ENCODE results near the gene PIK3R1.

PIK3R1 gene

DNA sequence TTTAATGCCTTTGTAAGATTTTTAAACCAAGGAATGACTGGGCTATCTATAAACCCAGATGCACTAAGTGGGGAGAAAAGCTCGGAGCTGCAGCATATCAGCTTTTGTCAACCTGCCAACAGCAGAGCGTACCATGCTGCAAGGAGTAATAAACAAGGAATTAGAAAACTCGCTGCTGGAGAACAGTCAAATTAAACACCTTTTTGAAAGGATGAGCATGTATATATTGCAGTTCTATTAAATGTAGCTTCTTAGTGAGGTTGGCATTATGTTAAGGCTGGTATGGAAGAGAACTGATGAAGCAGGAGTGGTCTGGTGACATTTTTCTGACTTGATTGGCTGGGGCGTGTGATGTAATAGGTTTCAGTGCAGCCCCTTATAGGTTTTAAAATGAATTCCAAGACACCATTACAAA, 74.7 kb downstream of the PIK3R1 start:
- H3K9me3 Mint-ChIP-seq: no peaks in the 10 kb centered on the region
- H3K27me3 Mint-ChIP-seq: no peaks in the 10 kb centered on the region
- H3K36me3 Mint-ChIP-seq (ENCODE audit: low read depth): peaks cover 47% of the 10 kb centered on the region
- peaks cover 70% of the 10 kb centered on the region for H3K4me1 Mint-ChIP-seq (ENCODE audit: low read depth)
- H3K27ac Mint-ChIP-seq: no peak overlapping the region
- no peak overlapping the region for H3K4me3 Mint-ChIP-seq

DNA sequence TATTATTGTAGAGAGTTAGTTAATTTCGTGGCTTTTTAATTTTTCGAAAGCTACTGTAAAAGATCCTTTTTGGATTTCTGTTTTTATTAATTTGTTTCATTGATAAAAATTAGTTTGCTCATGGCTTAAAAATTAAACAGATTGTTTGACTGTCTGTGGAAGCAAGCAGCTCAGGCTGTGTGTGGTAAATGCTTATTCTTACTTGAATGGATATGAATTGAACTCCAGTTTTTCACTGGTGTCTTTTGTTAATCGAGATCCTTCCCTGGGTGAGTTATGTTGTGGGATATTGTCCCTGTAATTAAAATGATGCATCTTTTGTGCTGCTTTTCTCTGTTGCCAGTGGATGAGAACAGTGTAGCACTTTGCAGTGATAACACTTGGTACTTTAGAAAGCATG, 75.3 kb downstream of the PIK3R1 start:
- no peak overlapping the region for H3K27ac Mint-ChIP-seq
- H3K9me3 Mint-ChIP-seq: no peaks in the 10 kb centered on the region
- H3K27me3 Mint-ChIP-seq: no peaks in the 10 kb centered on the region
- H3K4me3 Mint-ChIP-seq: no peak overlapping the region
- H3K36me3 Mint-ChIP-seq (ENCODE audit: low read depth): peaks cover 49% of the 10 kb centered on the region
- peaks cover 64% of the 10 kb centered on the region for H3K4me1 Mint-ChIP-seq (ENCODE audit: low read depth)

DNA sequence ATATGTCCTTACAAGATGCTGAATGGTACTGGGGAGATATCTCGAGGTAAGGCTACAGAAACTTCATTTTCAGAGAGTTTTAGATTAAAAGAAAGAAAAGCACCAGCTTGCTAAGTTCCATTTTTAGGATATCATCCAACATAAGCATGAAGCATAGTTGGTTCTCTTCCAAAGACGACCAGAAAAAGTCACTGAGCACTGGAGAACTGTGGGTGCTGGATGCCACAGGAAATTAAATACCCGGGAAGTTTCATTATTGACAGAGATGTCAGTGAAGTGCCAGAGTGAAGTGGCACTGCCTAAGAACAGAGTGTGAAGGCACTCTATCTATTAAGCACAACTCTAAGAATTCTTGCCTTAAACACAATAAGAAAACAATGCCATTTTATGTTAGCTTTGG, 76.8 kb downstream of the PIK3R1 start:
- Mint-ChIP-seq H3K27ac (no peak overlapping the region), H3K9me3 (no peaks in the 10 kb centered on the region), H3K27me3 (no peaks in the 10 kb centered on the region), H3K36me3 (ENCODE audit: low read depth) (peaks cover 58% of the 10 kb centered on the region), H3K4me1 (ENCODE audit: low read depth) (peaks cover 49% of the 10 kb centered on the region), H3K4me3 (no peak overlapping the region)

DNA sequence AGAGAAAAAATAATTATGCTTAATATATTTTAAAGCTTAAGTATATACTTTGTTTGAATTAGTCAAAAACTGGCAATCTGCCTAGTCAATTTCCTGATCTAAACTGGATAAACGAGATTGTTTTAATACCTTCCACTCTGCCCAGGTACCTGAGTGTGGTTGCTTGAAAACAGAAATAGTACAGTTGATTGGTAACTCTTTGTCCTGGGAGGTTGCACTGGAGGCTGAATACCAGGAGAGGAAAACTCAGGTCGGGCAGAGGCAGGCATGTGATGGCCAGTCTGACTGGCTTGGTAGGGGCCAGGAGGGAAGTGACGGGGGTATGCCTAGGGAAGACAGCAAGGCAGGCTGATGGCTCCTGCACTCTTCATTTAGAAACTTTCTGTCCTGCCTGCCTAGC, 80.2 kb downstream of the PIK3R1 start:
- H3K4me3 Mint-ChIP-seq: no peak overlapping the region
- H3K9me3 Mint-ChIP-seq: no peaks in the 10 kb centered on the region
- H3K4me1 Mint-ChIP-seq (ENCODE audit: low read depth): peaks cover 17% of the 10 kb centered on the region
- H3K27ac Mint-ChIP-seq: peak overlapping the region; percentile 5
- no peaks in the 10 kb centered on the region for H3K27me3 Mint-ChIP-seq
- peaks cover 74% of the 10 kb centered on the region for H3K36me3 Mint-ChIP-seq (ENCODE audit: low read depth)

DNA sequence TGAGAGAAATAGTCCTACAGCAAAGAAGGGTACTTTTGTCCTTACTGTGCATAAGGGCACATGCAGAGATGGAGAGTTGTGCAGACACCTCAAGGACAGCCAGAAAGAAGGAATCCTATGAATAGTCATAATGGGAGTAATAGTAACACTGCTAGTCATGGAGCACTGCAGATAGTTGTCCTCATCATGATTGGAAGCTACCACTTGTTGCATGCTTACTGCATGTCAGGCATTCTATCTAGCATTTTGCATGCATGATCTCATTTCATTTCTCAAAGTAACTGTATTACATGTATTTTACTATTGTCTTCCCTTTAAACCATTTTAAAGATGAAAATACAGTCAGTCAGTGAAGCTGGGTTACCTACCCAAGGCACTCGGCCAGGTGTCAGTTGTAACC, 81.3 kb downstream of the PIK3R1 start:
- Mint-ChIP-seq H3K27me3 (no peaks in the 10 kb centered on the region), H3K4me1 (ENCODE audit: low read depth) (peaks cover 12% of the 10 kb centered on the region), H3K27ac (no peak overlapping the region), H3K9me3 (no peaks in the 10 kb centered on the region), H3K4me3 (no peak overlapping the region), H3K36me3 (ENCODE audit: low read depth) (peaks cover 73% of the 10 kb centered on the region)

DNA sequence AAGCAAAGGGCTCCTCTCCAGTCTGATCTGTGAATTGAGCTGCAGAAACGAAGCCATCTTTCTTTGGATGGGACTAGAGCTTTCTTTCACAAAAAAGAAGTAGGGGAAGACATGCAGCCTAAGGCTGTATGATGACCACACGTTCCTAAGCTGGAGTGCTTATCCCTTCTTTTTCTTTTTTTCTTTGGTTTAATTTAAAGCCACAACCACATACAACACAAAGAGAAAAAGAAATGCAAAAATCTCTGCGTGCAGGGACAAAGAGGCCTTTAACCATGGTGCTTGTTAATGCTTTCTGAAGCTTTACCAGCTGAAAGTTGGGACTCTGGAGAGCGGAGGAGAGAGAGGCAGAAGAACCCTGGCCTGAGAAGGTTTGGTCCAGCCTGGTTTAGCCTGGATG, 82.1 kb downstream of the PIK3R1 start:
- Mint-ChIP-seq H3K4me1 (ENCODE audit: low read depth) (peaks cover 10% of the 10 kb centered on the region), H3K27me3 (no peaks in the 10 kb centered on the region), H3K27ac (no peak overlapping the region), H3K4me3 (no peak overlapping the region), H3K36me3 (ENCODE audit: low read depth) (peaks cover 71% of the 10 kb centered on the region), H3K9me3 (no peaks in the 10 kb centered on the region)

DNA sequence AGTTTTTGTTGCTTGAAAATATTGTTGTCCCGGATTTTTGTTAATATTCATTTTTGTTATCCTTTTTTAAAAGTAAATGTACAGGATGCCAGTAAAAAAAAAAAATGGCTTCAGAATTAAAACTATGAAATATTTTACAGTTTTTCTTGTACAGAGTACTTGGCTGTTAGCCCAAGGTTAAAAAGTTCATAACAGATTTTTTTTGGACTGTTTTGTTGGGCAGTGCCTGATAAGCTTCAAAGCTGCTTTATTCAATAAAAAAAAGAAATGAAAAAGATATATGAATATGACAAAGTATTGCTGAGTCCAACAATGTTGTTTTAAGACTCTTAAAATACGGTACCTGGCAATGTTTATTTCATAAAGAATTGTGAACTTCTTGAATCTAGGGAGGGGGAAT, 82.9 kb downstream of the PIK3R1 start:
- Mint-ChIP-seq H3K36me3 (ENCODE audit: low read depth) (peaks cover 67% of the 10 kb centered on the region), H3K4me3 (no peak overlapping the region), H3K27me3 (no peaks in the 10 kb centered on the region), H3K9me3 (no peaks in the 10 kb centered on the region), H3K27ac (no peak overlapping the region), H3K4me1 (ENCODE audit: low read depth) (peaks cover 18% of the 10 kb centered on the region)

DNA sequence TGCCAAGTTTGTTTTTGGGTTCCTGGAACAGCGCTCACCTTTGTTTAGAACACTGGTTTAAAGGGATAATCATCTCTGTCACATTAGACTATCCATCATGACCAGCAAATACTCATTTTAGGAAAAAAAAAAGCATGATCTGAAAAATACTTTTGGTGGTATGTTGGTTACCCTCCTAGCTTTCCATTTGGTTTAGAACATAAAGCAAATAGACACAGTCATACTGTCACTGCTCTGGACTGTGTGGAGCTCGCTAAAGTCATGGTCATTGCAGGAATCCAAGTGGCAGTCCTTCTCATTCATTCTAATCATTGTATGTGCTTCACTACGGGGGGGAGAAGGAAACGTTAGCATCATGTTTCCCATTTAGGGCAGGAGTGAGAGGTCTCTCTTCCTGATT, 83.5 kb downstream of the PIK3R1 start:
- Mint-ChIP-seq H3K9me3 (no peaks in the 10 kb centered on the region), H3K4me1 (ENCODE audit: low read depth) (peaks cover 25% of the 10 kb centered on the region), H3K27me3 (no peaks in the 10 kb centered on the region), H3K36me3 (ENCODE audit: low read depth) (peaks cover 61% of the 10 kb centered on the region), H3K27ac (no peak overlapping the region), H3K4me3 (no peak overlapping the region)

DNA sequence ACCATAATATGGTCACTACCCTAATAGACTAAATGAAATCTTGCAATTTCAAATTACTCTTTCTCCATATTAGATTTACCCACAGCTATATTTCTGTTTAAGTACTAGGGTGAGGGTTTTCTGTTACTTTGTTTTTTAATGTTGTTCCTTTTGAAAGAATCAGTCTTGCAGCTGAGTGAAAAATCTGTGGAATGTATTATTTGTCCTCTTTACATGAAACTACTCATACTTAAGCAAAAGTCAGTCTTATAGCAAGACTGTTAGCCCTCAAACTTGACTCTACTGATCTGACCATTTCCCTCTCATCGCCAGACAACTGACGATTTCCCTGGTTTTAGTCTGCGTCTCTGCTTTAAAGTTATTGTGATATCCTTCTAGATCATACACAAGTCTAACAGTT, 84.0 kb downstream of the PIK3R1 start:
- H3K9me3 Mint-ChIP-seq: no peaks in the 10 kb centered on the region
- no peak overlapping the region for H3K4me3 Mint-ChIP-seq
- H3K27ac Mint-ChIP-seq: no peak overlapping the region
- H3K27me3 Mint-ChIP-seq: no peaks in the 10 kb centered on the region
- H3K4me1 Mint-ChIP-seq (ENCODE audit: low read depth): peaks cover 29% of the 10 kb centered on the region
- peaks cover 56% of the 10 kb centered on the region for H3K36me3 Mint-ChIP-seq (ENCODE audit: low read depth)

DNA sequence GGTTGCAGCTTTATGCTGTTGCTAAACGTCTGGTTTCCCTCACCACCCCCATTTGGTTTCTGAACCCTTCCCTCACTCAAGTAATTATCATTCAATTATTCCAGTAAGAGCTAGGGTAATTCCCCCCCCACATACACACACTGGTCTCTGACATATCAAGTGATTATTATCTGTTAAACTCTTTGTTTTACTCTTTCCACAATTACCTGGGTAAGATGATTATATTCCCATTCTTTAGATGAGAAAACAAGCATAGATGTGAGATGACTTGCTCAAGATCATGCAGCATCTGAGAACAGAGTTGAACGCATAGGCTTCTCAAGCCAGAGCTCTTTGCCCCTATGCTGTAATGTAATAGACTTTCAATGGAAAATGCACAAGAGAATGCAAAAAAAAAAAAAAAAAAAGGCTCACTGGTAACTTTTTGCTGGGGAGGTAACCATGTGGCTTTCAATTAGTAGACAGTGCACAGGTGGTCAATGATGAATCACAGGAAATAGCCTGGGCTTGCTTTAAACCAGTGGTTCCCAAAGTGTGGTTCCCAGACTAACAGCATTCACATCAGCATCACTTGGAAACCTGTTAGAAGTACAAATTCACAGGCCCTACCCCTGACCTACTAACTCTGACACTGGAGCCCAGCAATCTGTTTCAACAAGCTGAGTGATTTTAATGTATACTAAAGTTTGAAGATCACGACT, 87.6 kb downstream of the PIK3R1 start:
- Mint-ChIP-seq H3K4me1 (ENCODE audit: low read depth) (peaks cover 38% of the 10 kb centered on the region), H3K9me3 (no peaks in the 10 kb centered on the region), H3K36me3 (ENCODE audit: low read depth) (peaks cover 24% of the 10 kb centered on the region), H3K27me3 (no peaks in the 10 kb centered on the region), H3K4me3 (peak overlapping the region; percentile 27), H3K27ac (peak overlapping the region; percentile 59)

DNA sequence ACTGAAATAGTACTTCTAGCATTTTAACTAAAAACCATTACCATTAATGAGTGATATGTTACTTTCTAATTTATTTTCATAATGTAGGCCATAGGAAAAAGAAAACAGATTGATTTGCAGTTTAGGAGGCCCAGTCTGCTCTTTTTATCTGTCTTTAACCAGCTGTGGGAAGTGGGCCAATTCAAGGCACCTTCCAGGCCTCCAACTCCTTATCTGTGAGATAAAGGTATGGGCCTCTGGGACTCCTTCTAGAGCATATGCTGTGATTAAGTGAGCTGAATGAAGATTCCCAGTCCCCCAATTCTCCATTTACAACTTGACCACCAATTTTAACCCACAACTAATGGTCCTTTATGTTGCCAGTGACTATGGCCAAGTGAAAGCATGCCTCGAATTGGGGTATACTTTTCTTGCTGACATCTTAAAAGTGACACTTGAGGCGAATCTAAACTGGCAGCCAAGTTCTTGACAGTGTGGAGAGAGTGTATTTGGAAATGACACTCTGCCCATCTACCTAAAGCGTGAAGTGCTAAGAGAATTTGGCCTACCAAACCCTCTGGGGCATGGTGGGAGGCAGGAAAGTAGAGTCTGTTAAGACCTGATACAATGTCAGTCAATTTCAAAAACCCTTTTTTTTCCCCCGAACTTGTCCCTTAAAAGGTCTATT, 88.3 kb downstream of the PIK3R1 start:
- H3K4me1 Mint-ChIP-seq (ENCODE audit: low read depth): peaks cover 38% of the 10 kb centered on the region
- H3K9me3 Mint-ChIP-seq: no peaks in the 10 kb centered on the region
- H3K27me3 Mint-ChIP-seq: no peaks in the 10 kb centered on the region
- H3K4me3 Mint-ChIP-seq: no peak overlapping the region
- peaks cover 18% of the 10 kb centered on the region for H3K36me3 Mint-ChIP-seq (ENCODE audit: low read depth)
- H3K27ac Mint-ChIP-seq: peak overlapping the region; percentile 59

DNA sequence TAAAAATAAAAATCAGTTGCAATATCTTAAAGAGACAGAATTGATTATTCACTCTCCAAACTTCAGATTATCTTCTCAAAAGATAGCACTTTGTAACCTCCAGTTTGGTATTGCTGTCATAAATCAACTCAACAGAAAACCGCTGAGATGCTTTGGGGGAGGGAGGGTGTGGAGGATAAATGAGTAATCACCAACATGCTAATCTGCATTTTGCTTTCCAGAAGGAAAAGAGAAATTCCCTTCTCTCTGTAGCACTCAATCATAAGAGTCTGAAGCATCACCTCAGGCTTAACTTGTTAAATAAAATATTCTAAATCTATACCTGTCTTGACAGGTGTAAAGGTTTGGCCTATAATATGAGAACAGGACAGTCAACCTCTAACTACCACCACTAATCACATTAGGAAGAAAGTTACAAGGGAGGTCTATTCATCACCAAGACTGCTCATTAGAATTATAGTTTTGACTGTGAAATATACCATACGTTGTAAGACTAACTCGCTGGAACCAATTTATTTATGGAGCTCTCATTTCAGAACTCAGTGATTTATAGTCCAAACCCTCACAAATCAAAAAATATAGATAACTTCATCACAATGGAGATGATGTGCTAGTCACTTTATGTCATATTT, 89.0 kb downstream of the PIK3R1 start:
- Mint-ChIP-seq H3K27ac (no peak overlapping the region), H3K4me1 (ENCODE audit: low read depth) (peaks cover 38% of the 10 kb centered on the region), H3K4me3 (no peak overlapping the region), H3K36me3 (ENCODE audit: low read depth) (peaks cover 14% of the 10 kb centered on the region), H3K9me3 (no peaks in the 10 kb centered on the region), H3K27me3 (no peaks in the 10 kb centered on the region)

DNA sequence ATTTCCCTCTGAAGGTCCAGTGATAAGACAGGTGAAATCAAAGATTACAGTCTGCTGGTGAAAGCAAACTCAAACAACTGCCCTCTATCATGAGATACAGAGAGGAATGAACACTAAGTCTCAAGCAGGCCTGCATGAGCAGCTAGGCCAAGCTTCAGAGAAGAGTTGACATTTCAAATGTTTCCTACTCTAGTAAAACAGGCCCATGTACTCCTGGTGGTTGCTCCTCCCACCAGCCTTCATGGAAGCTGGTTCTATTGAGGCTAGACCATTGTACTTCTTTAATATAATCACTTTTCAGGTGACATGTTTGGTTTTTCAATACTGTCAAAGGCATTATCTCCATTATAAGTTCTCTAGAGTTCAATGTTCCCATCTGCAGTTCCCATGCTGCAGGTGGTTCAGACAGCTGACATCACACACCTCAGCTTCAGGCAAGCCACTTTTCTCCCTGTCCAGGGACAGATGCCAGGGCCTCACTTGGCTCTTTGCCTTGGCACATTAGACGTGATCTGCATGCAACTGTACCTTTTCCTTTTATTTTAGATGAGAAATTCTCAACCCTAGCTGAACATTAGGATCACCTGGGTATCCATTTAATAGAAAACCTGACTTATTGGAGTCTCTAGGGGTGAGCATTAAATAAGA, 89.8 kb downstream of the PIK3R1 start:
- Mint-ChIP-seq H3K9me3 (no peaks in the 10 kb centered on the region), H3K36me3 (ENCODE audit: low read depth) (peaks cover 11% of the 10 kb centered on the region), H3K27me3 (no peaks in the 10 kb centered on the region), H3K4me1 (ENCODE audit: low read depth) (peaks cover 38% of the 10 kb centered on the region), H3K4me3 (no peak overlapping the region), H3K27ac (no peak overlapping the region)

DNA sequence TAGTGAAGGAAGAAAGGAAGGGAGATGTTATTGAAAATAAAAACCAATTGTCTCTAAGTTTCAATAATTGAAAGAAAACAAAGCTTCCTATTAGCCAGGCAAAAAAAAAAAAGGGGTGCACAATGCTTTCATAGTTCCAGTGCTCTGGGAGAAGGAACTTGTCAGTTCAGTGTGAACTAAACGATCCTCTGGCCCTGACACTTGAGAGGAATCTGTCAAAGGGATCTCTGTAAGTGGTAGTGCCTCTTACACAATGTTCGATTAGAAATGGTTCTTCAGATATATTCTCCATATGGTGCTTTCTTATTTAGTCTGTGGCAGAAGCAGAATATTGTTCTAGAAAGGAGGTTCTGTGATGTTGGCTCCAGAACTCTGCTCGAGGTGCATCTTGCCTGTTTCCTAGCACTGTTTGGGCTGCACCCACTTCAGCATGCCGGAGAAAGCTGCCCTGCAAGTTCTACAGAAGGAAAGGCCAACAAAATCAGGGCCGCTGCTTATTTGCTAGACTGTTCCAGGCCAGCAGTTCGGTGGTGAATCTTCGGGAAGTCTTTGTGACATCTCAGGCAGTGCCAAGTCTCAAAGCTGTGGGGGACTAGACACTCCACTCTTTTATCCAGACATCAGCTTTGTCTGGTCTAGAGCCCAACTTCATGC, 90.9 kb downstream of the PIK3R1 start:
- Mint-ChIP-seq H3K27ac (no peak overlapping the region), H3K27me3 (no peaks in the 10 kb centered on the region), H3K4me3 (no peak overlapping the region), H3K4me1 (ENCODE audit: low read depth) (peaks cover 38% of the 10 kb centered on the region), H3K36me3 (ENCODE audit: low read depth) (peaks cover 4% of the 10 kb centered on the region), H3K9me3 (no peaks in the 10 kb centered on the region)

DNA sequence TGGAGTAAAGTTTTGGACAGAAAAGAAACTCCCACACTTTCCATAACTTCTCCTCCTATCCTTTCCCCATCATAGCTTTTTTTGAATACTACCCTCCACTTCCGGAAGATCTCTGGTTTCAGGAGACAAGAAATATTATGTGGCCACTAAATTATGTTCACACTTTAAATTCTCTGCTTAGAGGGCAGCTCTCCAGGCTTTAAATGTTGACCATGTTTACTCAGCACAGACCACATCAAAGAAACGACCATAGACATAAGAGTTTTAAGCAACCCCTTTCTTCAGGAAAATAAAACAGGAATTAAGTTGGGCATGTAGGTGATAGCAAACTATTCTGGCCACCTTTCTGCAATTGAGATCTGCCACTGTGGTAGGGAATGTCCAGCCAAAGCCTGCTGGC, 97.8 kb downstream of the PIK3R1 start:
- H3K27me3 Mint-ChIP-seq: no peaks in the 10 kb centered on the region
- H3K4me3 Mint-ChIP-seq: no peak overlapping the region
- H3K27ac Mint-ChIP-seq: no peak overlapping the region
- H3K36me3 Mint-ChIP-seq (ENCODE audit: low read depth): no peaks in the 10 kb centered on the region
- no peaks in the 10 kb centered on the region for H3K9me3 Mint-ChIP-seq
- H3K4me1 Mint-ChIP-seq (ENCODE audit: low read depth): peaks cover 14% of the 10 kb centered on the region
